GM19438 (cell line): ENCODE results near the gene CDKL4.
A peak's percentile ranks its signal among the peaks of the same experiment; 100 is the strongest.
"Not testable (repeated sequence)": the region's sequence is repeated elsewhere in the genome, so short reads cannot be mapped to it uniquely, and the experiment has no call there.

Experiments used
- ATAC-seq: cut with Tn5 transposase; IDR thresholded peaks from one replicate; pipeline ENCODE4 v1.9.1; 2021; ENCODE audit warnings: low read depth; ENCODE audit not compliant: unreplicated experiment

CDKL4 gene

GRCh38 chr2:39234754-39235153 is 9.0 kb downstream of the CDKL4 start:
- ATAC-seq = no peak

DNA sequence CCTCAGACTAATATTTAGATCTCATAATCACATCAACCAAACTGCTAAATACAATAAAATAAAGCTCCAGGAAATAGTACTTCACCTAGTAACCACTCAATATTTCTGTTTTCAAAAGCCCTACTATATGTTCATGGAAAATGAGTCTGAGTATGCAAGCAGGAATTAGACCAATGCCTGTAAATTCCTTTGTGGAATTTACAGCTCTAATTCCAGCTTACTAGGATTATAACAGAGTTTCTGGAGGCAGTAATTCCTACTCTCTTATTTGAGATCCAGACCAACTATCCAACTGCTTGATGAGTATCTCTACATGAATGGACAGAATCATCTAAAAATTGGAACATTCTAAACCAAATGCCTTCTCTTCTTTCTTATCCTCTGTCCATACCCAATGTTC is 11.6 kb downstream of the CDKL4 start:
- ATAC-seq = no peak

DNA sequence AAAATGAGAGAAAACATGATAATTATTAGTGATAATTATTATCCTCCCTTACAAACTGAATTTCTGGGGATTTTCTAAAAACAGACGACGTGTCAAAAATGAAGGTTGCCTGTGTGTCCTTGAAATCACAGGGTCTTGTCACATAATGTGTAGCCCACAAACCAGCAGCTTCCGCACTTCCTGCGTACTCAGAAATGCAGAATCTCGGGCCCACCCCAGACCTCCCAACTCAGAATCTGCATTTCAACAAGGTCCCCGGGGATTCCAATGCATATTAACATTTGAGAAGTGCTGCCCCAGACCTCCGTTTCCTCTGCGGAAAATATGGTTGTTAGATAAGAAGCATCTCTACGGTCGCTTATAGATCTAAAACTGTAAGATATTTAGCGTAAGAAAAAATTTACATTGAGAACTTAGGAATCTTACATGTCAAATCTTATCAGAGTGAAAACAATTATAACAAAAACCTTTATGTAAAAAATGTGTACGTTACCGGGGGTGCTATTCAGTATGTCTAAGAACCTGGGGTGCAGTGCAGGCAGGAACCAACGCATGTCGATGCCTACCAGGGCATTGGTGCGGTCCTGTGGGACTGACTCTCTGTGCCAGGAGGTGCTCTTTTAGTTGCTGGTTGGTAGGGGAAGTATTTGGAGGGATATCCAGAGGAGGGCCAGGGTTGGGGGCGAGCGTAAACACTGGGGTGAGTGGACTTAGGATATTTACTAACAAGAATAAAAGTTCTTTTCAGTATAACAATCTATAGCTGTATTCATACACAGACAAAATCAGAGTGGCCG is 15.2 kb downstream of the CDKL4 start:
- peak; percentile 14 for ATAC-seq

DNA sequence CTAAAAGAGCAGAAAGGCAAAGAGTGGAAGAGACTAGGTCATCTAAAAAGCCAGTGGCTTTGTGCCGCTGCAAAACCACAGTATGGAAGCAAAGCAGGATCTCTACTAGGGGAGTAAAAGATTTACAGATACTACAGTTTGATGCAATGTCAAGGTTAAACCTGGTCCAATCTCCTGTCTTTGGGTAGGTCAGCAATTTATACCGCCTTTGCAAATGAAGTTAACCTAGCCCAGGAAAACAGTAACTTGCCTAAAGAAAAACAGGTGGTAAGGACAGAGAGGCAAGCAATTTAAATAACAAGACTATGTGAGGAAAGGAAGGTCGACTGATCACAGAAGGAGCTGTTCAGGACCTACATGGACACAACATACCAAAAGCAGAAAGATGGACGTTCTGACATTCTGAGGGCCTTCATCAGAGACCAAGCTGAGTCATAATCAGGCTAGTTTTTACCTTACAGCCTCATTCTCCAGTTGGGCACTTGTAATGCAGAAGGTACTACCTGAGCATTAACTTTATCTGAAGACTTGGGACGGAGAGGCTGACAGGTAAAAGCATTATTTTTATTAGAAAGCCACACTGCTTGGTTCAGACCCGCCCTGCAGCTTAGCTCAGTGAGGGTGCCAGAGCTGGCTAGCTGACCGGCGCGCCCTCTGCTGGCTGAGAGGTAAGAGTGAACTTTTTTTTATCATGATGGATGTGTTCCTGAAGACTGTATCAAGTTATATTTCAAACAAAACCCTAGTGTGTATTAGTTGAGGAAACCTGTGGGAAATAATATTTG is 15.9 kb downstream of the CDKL4 start:
- peak; percentile 75 for ATAC-seq

DNA sequence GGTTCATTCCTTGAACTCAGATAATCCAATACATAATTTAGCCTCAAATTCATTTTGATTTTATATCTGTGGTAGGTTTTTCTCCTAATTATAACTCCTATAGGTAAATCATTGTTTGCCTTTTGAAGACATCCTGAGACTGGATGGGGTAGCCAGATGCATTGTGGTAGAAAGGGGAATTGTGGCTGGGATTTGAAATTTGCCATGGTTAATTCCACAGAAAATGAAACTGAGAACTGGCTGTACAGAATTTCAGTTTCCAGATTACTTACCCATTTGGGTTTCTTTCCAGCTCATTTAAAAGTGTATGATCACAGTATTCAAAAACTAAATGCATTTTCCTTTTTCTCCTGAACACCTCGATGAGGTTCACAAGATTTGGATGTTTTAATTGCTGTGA is 18.2 kb downstream of the CDKL4 start:
- ATAC-seq = no peak

GRCh38 chr2:39223909-39224308 is 19.9 kb downstream of the CDKL4 start:
- no peak for ATAC-seq

- no peak for ATAC-seq
These were observed 22.3 kb downstream of the CDKL4 start for GRCh38 chr2:39221459-39221858.

DNA sequence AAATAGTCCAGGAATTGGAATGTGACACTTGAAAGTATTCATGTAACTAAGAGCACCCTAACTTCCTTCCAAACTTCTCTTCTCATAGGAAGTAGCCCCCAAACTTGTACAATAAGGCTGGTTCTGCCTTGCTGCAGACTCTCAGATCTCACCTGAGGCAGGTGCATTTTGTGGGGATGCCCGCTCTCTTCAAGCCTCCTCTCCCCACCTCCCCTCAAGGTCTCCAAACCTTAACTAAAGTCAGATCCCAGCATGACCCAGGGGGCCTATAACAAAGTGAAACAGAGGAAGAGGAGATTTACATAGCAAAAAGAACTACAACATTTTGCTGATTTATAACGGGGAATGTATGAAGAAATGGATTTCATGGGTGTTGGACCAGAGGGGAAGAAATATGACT is 23.6 kb downstream of the CDKL4 start:
- no peak for ATAC-seq

GRCh38 chr2:39218391-39218790 is 25.4 kb downstream of the CDKL4 start:
- ATAC-seq = no peak

- no peak for ATAC-seq
These were observed 26.6 kb downstream of the CDKL4 start for GRCh38 chr2:39217192-39217550.

DNA sequence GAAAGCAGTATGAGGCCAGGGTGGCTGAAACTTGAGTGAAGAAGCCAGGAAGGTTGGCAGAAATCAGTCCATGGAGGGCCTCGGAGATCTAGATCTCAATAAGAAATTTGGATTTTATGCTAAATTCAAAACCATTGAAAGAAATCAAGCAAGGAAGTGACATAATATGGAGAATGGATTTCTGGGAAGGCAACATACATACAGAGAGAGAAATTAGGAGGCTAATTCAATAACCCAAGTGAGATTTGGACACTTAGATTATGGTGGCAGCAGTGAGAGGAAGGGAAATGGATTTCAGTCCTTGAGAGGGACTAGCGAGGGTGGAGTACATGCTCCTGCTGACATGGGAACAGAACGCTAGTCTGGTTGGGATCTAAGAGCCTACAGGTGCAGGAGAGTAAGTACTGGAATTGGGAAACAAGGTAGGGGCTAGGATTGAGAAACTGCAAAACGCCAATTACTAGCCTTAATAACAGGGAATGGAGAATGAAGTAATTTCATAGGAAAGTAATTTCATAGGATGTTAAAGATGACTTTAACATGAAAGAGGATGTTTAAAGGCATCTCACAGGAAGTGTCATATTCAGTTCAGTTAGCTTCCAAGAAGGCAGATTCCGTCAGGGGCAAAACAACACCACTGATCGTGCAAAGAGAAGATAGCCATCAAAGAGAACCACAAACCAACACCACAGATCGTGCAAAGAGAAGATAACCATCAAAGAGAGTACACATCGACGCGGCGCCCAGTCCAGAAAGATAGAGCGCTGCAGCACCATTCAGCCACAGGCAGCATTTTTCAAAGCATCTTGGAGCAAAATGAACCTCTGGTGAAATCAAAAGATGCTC is 27.2 kb downstream of the CDKL4 start:
- ATAC-seq = no peak

DNA sequence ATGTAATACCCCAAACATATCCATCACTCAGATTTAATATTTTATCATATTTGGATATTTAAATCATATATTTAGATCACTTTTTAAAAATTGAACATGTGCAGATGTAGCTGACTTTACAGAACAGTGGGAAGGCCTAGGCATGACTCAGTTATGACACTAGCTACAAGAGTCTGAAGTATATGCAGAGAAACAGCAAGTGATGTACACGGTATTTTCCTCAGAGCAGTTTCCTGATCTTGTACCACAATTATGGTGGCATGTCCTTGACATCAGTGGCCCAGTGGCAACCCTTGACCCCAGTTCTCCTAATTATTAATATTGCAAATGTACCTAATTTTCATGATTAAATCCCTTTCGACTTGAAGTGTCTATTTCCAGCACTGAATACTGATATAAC is 28.2 kb downstream of the CDKL4 start:
- ATAC-seq = no peak

GRCh38 chr2:39213015-39213414 is 30.8 kb downstream of the CDKL4 start:
- ATAC-seq = no peak

GRCh38 chr2:39210846-39211245 is 32.9 kb downstream of the CDKL4 start:
- no peak for ATAC-seq

DNA sequence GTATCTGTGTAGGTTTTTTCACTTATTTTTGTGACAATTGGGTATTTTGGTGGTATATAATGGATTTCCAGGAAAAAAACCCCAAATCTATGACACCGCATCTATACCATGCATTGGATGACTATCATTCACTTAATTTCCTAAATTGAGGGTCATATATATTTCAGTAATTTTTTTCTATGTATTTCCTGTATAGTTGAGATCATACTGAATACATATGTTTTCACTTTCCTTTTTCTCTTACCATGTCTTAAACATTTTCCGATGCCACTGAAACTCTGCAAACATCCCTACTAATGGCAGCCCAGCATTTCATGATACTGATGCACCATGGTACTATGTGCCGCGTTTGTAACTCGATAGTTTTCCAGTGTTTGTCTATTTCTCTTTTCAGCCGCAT is 40.4 kb downstream of the CDKL4 start:
- no peak for ATAC-seq

- no peak for ATAC-seq
These were observed 41.0 kb downstream of the CDKL4 start for GRCh38 chr2:39202639-39203369.

GRCh38 chr2:39197003-39197402 is 46.8 kb downstream of the CDKL4 start:
- not testable (repeated sequence) for ATAC-seq

GRCh38 chr2:39194686-39195085 is 49.1 kb downstream of the CDKL4 start:
- no peak for ATAC-seq

GRCh38 chr2:39188960-39189494 is 54.7 kb downstream of the CDKL4 start:
- no peak for ATAC-seq

DNA sequence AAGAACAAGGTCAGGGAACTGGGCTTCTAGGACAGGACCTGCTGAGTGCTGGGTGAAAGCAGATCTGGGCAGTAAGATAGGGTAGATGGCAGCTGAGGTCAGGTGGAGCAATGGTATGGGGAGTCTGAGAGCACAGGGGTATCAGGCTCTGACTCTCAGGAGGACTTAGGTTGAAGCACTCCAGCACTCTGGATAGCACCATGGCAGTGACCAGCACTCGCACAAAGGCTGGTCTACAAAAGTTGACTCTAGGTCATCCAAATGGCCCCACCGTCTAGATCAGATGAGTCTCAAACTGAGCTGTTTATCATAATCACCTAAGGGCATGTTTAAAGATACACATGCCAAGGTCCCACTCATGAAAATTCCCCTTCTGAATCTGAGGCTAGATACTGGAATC is 60.1 kb downstream of the CDKL4 start:
- no peak for ATAC-seq
